GM06990 (cell line): ENCODE measurements around the gene C2CD4B.

Experiments used
- DNase-seq: peaks from one replicate; pipeline ENCODE4 v3.0.0-alpha.2; 2011; ENCODE audit not compliant: insufficient read length; ENCODE audit errors: extremely low read depth
- H3K27me3 ChIP-seq: replicated peaks from 2 replicates; pipeline ENCODE4 v1.6.0; 2011; ENCODE audit warnings: low read length; ENCODE audit not compliant: control insufficient read depth, insufficient read depth
- H3K36me3 ChIP-seq: 2 replicates; pipeline ENCODE4 v1.5.1; 2011; ENCODE audit warnings: low read length; ENCODE audit not compliant: control insufficient read depth, insufficient read depth
- H3K4me3 ChIP-seq: replicated peaks from 2 replicates; pipeline ENCODE4 v1.5.1; 2011; ENCODE audit warnings: low read depth, mild to moderate bottlenecking, control low read depth, low read length
- CTCF ChIP-seq: IDR thresholded peaks from 2 replicates; pipeline ENCODE4 v1.5.1; 2011; ENCODE audit warnings: low read length, control low read depth, mild to moderate bottlenecking, inconsistent platforms; ENCODE audit not compliant: insufficient read depth, poor library complexity, severe bottlenecking

C2CD4B gene

GRCh38 chr15:62208884-62209283, 43.8 kb upstream of the C2CD4B start:
- no peak for DNase-seq
- Histone ChIP-seq H3K27me3 (no peaks in the 10 kb centered on the region; the same call in 1 of the 2 replicates), H3K4me3 (no peak overlapping the region), H3K36me3 (no peaks in the 10 kb centered on the region)
- no peak for TF ChIP-seq CTCF

GRCh38 chr15:62208367-62208766, 43.3 kb upstream of the C2CD4B start:
- no peak for DNase-seq
- no peak overlapping the region for H3K4me3 ChIP-seq
- TF ChIP-seq CTCF = no peak
- H3K36me3 ChIP-seq = no peaks in the 10 kb centered on the region
- H3K27me3 ChIP-seq = no peaks in the 10 kb centered on the region; the same call in 1 of the 2 replicates

GRCh38 chr15:62190675-62191074, 25.6 kb upstream of the C2CD4B start:
- H3K4me3 ChIP-seq = no peak overlapping the region
- no peak for DNase-seq
- no peaks in the 10 kb centered on the region for H3K36me3 ChIP-seq
- no peak for TF ChIP-seq CTCF
- no peaks in the 10 kb centered on the region; the same call in 1 of the 2 replicates for H3K27me3 ChIP-seq

- Histone ChIP-seq H3K27me3 (no peaks in the 10 kb centered on the region; the same call in 1 of the 2 replicates), H3K4me3 (no peak overlapping the region), H3K36me3 (no peaks in the 10 kb centered on the region)
- no peak for TF ChIP-seq CTCF
- no peak for DNase-seq
These were observed 25.2 kb upstream of the C2CD4B start for GRCh38 chr15:62190274-62190673.

GRCh38 chr15:62188744-62189143, 23.7 kb upstream of the C2CD4B start:
- H3K27me3 ChIP-seq = no peaks in the 10 kb centered on the region; the same call in 1 of the 2 replicates
- no peak for DNase-seq
- no peak for TF ChIP-seq CTCF
- H3K4me3 ChIP-seq = no peak overlapping the region
- H3K36me3 ChIP-seq = no peaks in the 10 kb centered on the region

GRCh38 chr15:62187910-62188309, 22.8 kb upstream of the C2CD4B start:
- no peak for TF ChIP-seq CTCF
- DNase-seq = no peak
- H3K27me3 ChIP-seq = no peaks in the 10 kb centered on the region; the same call in 1 of the 2 replicates

More at GRCh38 chr15:62187910-62188309, 22.8 kb upstream of the C2CD4B start:
- H3K36me3 ChIP-seq = no peaks in the 10 kb centered on the region
- no peak overlapping the region for H3K4me3 ChIP-seq
